GM19023 (cell line): ENCODE results near the gene PELI2.
"Not testable (repeated sequence)": the region's sequence is repeated elsewhere in the genome, so short reads cannot be mapped to it uniquely, and the experiment has no call there.

Source experiments
- ATAC-seq: cut with Tn5 transposase; IDR thresholded peaks from one replicate; pipeline ENCODE4 v1.9.1; 2021; ENCODE audit warnings: mild to moderate bottlenecking, moderate library complexity; ENCODE audit not compliant: unreplicated experiment

The PELI2 gene

DNA sequence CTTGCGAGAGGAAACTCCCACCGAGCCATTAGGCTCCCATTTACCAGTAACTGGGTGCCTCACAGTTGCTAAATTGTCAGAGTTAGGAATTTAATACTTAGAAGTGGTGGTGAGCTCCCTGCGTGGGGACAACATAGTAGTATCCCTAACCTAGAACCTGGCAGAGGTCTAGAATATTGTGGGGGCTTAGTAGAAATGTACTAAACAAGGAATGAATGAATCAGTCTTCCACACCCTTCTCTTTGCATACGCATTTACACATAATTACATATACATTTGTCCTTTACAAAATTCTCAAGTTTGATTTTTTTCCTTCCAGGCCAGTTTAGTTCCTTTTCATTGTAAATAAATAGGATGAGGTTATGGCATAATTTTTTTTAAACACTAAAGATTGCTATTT, 24.1 kb downstream of the PELI2 start:
- ATAC-seq: no peak

DNA sequence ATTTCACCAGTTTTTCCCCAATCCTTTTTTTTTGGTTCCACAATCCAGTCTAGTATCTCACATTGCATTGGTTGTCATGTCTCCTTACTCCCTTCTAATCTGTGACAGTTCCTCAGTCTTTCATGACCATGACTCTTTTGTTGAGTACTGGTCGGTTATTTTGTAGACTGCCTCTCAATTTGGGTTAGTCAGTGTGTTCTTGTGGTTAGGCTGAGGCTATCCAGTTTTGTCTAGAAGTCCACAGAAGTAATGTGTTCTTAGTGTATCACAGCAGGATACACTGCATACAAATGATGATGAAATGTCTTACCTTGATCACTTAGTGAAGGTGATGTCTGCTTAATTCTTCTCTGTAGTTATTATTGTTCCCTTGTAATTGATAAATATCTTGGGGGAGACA, 24.8 kb downstream of the PELI2 start:
- no peak for ATAC-seq

DNA sequence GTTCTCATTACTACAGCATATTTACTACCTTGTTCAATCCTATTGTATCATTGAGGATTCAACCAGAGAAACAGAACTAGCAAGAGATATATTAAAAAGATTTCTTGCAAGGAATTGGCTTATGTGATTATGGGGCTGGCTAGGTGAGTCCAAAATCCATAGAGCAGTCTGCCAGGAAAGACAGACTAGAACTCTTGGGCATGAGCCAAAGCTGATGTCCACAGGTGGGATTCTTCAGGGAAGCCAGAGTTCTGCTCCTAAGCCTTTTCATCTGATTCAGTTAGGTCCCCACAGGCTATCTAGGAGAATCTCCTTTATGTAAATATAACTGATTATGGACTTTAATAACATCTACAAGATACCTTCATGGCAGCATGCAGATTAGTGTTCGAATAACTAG, 26.0 kb downstream of the PELI2 start:
- ATAC-seq: no peak

DNA sequence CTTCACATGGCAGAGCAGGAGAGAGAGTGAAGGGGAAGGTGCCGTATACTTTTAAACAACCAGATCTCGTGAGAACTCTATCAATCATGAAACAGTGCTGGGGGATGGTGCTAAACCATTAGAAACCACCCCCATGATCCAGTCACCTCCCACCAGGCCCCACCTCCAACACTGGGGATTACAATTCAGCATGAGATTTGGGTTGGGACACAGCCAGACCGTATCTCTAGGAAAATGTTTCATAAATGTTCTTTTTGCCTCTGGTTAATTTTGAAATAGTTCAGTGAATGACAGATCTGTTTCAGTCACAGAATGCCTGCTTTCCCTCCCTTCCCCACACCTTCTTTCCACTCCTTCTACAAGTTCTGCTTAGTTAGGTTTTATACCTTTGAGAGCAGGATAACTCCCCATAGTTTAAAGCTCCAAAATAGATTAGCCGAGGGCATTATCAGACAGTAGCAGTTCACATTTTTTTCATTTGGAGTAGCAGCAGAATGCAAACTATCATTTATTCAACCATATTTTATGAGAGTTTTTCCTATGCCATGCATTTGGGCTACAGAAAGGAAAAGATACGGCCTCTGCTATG, 27.1 kb downstream of the PELI2 start:
- ATAC-seq: no peak

DNA sequence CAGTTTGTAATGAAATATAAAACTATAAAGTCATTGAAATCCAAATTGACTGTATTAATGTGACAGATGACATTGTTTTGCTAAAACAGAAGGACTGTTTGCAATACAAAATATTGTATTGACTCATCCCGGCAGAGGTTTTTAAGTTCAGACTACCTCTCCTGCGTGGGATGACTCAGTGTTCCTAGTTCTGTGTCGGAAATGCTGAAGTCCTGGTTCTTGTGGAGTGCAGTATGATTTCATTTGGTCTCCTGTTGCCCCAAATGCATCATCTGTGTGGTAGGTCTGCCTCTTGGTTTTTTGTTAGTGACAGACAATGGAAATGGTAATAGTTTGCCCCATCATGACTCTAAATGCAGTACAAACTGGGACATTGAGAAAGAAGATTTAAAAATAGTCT, 27.8 kb downstream of the PELI2 start:
- no peak for ATAC-seq

DNA sequence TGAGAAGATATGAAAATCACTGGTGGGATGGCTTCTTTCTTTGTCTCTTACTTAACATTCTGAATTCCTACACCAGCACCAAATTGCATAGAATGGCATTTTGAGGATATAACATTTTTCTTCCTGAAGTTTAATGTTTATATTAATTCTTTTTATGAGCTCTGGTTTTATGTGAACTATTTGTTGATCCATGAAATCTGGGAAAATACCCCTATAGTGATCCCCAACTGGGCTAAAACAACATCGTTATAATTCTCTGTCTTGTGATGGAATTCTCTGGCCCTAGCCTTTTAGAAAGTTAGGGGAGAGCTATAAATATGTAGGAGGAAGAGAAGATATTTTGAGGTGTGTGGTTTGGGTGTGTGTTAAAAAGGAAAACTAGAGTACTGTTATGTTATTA, 29.2 kb downstream of the PELI2 start:
- no peak for ATAC-seq

DNA sequence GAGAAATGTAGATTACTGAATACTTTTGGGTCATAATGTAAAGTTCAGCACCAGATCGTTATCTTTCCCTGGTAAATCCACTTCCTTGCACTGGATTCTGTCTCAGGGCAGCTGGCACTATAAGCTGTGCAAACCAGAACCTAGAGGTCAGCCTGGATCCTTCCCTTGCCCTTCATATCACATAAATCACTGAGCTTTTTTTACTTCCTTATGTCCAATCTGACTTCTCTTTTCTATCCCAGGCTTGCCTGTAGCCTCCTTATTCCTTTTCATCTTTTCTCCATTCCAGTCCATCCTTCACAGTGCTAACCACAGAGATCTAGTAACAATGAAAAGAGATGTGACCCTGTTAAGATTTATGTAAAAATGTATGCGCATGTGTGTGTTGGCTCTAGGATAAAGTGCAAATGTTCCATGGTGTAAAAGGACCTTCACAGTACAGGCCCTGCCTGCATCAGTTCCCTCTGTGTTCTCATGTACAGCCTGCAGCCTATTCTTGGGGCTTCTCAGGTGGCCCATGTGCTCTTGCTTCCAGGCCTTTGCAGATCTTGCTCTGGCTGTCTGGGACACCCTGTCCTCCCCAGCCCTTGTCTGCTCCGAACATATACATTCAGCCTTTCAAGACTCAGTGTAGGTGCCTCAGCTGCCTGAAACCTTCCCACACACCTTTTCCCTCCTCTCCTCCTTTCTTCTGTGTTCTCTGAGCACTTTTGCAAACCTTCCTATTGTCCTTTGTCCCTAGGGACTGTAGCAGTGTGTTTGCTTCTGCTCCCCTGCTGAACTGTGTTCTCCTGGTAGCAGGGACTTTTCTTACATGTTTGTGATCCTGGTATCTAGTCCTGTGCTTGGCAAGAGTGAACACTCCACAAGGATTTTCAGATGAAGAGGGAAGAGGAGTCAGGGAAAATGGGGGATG, 30.0 kb downstream of the PELI2 start:
- ATAC-seq: no peak

DNA sequence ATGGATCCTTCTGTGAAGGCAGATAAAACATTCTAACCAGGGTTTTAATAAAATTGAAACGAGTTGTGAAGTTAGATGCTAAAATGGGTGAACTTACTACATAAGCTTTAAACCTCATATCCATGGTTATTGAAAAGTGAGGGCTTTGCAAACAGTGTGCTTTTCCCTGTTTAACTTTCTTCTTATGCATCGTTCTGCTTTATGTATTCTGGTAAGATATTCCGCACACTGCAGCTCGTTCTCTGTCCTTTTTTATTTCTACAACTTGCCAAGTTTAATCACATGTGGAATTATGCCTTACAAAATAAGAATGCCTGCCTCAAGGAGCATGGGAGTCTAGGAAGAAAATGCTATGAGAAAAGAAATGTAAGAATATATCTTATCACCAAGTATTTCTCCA, 30.9 kb downstream of the PELI2 start:
- ATAC-seq: no peak

DNA sequence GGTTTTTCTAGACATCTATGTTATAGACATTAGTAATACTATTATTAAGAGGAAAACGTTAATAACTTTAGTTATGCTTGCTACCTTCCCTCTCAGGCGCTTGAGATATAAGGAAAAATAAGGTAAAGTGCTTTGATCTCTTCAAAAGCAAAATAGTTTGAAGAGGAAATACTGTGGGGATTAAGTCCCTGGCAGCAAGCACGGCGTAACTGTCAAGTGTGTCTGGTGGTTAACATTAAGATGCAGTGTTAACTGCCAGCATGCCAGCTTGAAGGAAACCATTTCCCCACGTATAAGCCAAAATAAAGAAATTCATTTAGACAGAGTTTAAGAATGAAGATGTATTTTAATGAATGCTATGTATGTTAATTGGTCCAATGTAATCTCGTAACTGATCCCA, 31.8 kb downstream of the PELI2 start:
- no peak for ATAC-seq

DNA sequence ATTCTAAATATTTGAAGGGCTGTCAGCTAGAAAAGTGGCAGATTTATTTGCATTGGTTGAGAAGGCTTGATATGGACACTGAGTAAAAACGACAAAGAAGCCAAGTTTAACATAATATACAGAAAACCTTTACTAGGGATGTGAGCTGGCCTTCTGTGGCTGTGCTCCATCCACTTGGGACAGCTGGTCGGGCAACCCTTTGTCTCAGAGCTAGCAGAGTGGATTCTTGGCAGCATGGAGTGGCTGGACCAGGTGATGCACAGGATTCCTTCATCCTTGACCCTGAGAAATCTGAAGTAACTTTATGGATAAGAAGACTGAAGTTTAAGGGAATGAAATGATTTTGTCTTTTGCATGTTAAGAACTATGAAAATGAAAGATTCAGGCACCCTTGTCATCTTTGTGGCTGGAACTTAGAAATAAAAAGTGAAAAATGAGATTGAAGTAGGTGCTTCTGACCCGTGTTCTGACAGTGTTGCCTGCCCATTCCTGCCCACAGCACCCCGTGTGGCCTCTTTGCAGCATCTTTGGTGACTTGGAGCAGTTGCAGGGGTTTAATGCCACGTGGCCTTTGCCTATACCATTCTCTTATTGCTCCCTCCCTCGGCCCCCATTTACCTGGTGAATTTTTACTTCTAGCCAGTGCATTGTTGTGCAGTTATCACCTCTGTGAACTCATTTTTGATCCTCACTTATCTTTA, 32.6 kb downstream of the PELI2 start:
- no peak for ATAC-seq

DNA sequence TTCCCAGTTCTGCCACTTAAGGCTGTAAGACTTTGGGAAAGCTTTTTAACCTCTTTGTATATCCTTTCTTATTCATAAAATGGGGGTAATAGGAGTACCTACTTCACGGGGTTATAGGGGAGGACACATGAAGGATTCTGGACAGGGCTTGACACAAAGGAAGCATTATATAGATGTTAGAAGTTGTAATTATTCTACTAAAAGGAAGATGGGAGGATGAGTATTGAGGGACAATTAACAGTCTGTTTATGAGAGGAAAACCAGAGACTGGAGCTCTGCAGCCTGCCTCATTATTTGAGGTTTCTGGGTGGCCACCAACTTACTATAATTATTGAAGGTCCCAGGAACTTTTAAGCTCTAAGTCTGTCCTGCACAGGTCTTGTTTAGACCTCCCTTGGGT, 34.0 kb downstream of the PELI2 start:
- ATAC-seq: no peak

DNA sequence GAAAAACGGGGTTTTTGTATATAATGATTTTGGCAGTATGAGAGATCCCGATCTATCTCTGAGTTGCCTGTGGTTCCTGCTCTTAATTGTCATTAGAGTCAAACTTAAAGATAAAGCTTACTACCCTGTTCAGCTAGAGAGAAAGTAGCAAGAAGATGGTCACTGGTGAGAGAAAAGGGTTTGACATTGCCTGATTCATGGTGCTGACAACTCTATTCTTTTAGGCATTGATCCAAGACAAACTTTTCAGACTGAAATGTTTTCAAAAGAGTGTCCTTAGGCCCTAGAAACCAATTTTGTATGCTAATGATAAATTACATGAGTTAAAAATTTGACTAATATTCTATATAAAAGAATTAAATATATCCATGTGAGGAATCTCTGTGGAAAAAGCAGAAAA, 35.1 kb downstream of the PELI2 start:
- ATAC-seq: no peak

DNA sequence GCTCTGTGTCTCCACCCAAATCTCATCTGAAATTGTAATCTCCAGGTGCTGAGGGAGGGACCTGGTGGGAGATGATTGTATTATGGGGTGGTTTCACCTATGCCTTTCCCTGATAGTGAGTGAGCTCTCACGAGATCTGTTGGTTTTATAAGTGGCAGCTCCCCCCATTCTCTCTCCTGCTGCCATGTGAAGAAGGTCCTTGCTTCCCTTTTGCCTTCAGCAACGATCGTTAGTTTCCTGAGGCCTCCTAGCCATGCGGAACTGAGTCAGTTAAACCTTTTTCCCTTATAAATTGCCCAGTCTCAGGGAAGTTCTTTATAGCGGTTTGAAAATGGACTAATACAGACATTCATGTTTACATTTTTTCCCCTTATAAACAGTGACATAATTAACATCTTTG, 36.1 kb downstream of the PELI2 start:
- no peak for ATAC-seq

DNA sequence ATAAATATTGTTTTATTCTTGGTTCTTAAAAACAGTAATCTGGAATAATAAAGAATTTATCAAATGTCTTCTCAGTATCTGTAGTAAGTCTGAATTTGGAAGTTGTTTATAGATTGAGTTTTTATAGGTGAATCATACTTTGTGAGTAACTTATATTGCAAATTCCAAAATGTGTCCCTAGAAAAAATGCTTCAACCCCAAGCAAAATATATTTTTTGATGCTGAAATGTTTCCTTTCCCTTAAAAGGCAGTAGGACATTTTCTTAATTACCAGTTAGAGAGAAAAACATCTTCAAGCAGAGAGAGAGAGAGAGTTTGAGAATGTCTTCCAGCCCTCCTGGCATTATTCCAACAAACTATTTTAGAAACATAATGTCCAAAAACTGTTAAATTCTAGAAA, 37.9 kb downstream of the PELI2 start:
- no peak for ATAC-seq

DNA sequence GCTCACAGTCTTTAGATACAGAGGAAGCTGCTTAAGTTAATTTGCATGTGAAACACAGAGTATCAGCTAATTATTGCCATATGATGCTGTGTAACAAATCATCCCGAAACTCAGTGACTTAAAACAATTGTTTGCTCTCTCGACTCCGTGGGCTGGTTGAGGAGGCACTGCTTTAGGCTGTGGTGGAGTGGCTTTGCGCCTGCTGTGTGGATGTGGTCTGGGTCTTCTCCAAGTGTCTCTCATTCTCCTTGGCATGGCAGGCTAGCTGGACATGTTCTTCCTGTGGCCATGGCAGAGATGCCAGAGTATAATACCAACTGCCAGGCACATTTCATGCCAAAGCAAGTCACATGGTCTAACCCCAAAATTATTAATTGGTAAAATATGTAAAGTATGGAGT, 40.9 kb downstream of the PELI2 start:
- no peak for ATAC-seq

DNA sequence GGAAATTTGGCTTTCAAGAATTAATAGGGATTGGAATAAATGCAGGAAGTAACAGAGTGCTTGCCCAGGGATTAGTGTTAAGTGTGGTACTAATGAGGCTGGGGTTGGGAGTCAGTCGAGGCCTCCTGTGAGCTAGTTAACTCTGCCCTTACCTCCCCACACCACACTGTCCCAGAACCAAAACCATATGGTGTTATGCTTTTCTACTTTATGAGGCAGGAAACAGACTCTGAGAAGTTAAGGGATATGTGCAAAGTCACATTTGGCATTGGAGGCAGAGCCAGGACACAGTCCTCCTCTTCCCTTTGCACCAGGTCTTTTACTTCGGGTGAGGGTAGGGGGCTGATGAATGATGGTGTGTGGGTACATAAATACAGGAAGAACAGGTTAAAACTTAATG, 41.9 kb downstream of the PELI2 start:
- no peak for ATAC-seq

DNA sequence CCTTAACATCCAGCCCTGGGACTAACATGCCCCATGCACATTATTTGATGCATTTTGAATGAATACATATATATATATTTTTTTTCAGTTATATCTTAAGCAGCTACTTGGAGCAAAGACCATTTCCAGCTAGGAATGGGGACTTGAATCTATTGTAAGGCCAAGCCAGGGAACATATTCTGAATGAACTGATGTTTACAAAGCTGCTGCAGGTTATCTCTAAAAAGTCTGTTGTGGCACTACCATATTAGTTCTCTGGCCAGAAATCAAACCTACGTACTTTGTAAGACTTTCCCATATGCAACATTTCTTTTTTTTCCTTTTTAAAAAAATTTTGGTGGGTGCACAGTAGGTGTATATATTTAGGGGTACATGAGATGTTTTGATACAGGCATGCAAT, 43.4 kb downstream of the PELI2 start:
- no peak for ATAC-seq

DNA sequence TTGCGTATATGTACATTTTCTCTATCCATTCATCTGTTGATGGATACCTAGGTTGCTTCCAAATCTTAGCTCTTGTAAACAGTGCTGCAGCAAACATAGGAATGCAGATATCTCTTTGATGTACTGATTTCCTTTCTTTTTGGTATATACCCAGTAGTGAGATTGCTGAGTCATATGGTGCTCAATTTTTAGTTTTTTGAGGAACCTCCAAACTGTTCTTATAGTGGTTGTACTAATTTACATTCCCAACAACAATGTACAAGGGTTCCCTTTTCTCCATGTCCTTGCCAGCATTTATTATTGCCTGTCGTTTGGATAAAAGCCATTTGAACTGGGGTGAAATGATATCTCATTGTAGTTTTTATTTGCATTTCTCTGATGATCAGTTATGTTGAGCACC, 44.3 kb downstream of the PELI2 start:
- no peak for ATAC-seq

DNA sequence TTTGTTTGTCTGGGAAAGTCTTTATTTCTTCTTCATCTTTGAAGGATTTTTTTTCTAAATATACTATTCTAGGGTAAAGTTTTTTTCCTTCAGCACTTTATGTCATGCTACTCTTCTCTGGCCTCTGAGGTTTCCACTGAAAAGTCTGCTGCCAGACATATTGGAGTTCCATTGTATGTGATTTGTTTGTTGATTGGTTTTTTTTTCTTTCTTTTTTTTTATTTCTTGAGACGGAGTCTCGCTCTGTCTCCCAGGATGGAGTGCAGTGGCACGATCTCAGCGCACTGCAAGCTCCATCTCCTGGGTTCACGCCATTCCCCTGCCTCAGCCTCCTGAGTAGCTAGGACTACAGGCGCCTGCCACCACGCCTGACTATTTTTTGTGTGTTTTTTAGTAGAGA, 48.4 kb downstream of the PELI2 start:
- ATAC-seq: not testable (repeated sequence)

DNA sequence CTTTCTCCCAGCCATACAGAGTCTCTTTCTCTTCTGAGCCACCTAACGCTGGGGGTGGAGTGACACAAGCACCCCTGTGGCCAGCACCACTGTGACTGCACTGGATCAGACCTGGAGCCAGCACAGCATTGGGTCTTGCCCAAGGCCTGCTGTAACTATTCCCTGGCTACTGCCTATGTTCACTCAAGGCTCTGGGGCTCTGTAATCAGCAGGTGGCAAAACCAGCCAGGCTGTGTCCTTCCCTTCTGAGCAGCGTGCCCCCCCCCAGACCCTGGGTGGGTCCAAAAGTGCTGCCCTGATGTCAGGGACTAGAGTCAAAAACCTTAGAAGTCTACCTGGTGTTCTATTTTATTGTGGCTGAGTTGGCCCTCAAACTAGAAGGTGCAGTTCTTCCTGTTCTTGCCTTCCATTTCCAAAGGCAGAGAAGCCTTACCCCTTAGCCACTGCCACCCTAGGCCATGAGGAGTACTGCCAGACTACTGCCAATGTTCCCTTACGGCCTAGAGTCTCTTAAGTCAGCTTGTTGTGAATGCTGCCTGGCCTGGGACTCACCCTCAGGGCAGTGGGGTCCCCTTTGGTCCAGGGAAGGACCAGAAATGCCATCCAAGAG, 49.9 kb downstream of the PELI2 start:
- ATAC-seq: no peak

DNA sequence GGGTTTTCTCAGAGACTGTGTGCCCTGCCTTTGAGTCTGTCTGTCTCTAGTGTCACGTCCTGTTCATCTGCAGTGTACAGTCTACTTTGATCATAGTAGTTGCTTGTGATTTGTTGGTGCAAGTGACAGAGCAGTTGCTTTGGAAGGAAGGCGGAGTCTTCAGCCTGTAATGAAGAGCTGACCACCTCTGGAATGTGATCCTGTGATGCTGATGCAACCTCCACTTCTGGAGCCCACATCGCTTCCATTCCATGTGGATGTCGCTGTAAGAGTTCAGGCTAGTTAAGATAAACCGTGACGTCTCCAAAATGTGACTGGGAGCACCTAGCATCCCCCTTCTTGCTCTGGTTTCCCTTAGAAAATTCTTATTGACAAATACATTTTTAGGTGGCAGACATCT, 51.8 kb downstream of the PELI2 start:
- ATAC-seq: no peak
